ENCODE results near the gene PTAFR.

PTAFR gene

DNA sequence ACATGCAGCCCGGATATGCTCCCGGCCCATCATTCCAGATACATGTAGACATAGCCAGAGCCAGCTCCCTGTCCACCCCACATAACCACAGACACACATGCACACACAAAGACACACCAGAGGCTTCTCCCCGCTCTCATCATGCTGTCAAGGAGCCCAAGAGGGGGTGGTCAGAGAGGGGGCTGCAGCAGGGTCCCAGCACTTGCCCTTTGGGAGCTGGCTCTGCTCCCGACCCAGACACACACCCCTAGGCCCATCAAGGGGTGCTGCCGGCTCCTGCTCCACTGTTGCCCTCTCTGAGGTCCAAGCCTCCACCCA, 2.6 kb downstream of the PTAFR start:
- peak overlapping the region; percentile 28 for H3K4me3 ChIP-seq (ENCODE audit: low read depth, low read length)
- TF ChIP-seq, protein P1, sequence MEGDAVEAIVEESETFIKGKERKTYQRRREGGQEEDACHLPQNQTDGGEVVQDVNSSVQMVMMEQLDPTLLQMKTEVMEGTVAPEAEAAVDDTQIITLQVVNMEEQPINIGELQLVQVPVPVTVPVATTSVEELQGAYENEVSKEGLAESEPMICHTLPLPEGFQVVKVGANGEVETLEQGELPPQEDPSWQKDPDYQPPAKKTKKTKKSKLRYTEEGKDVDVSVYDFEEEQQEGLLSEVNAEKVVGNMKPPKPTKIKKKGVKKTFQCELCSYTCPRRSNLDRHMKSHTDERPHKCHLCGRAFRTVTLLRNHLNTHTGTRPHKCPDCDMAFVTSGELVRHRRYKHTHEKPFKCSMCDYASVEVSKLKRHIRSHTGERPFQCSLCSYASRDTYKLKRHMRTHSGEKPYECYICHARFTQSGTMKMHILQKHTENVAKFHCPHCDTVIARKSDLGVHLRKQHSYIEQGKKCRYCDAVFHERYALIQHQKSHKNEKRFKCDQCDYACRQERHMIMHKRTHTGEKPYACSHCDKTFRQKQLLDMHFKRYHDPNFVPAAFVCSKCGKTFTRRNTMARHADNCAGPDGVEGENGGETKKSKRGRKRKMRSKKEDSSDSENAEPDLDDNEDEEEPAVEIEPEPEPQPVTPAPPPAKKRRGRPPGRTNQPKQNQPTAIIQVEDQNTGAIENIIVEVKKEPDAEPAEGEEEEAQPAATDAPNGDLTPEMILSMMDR (IDR thresholded peaks at IDR 0.05; ENCODE audit: low read depth, low read length, missing control alignments): no peak
- no peak for DNase-seq (ENCODE audit: low read depth)

DNA sequence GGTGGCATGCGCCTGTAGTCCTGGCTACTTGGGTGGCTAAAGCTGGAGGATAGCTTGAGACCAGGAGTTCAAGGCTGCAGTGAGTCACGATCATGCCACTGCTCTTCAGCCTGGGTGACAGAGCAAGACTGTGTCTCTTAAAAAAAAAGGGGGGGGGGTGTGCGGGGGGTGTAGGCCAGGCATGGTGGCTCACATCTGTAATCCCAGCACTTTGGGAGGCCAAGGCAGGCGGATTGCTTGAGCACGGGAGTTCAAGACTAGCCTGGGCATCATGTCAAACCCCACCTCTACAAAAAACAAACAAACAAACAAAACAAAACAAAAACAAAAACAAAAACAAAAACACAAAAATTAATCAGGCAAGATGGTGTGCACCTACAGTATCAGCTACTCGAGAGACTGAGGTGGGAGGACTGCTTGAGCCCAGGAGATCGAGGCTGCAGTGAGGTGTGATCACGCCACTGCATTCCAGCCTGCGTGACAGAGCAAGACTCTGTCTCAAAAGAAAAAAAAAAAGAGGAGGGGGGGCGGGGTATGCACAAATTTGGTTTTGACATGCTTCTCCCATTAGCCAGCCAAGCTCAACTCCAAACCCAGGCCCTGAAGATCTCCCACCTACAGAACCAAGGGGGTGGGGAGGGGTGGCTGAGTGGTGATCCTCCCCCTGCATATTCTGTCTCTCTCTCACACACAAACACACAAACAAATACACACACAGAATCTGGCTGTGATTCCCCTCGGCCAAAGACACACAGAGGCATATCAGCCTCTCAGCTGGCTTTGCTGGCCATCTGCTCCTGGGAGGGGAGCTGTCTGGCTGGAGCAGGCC, 3.1 kb downstream of the PTAFR start:
- no peak for DNase-seq (ENCODE audit: low read depth)
- TF ChIP-seq, protein P1 (IDR thresholded peaks at IDR 0.05; ENCODE audit: low read depth, low read length, missing control alignments): no peak

DNA sequence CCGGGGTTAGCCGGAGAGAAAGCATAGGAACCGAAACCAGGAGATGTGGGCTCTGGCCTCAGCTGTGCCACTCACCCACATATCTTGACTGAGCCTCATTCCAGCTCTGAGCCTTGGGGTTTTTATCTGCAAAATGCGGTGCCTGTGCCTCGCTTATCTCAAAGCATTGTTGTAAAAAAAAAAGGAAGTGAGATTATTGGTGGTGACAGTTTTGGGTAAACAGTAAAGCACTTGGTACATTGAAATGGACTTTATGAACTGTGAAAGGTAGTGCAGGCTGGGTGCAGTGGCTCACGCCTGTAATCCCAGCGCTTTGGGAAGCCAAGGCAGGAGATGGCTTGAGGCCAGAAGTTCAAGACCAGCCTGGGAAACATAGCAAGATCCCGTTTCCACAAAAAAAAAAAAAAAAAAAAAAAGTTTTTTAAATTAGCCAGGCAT, 3.8 kb downstream of the PTAFR start:
- DNase-seq (ENCODE audit: low read depth): peak; percentile 94
- TF ChIP-seq, protein P1 (IDR thresholded peaks at IDR 0.05; ENCODE audit: low read depth, low read length, missing control alignments): no peak
- H3K4me3 ChIP-seq (ENCODE audit: low read depth, low read length): no peak overlapping the region

More for the DNA sequence above, 3.1 kb downstream of the PTAFR start:
- H3K4me3 ChIP-seq (ENCODE audit: low read depth, low read length): peak overlapping the region; percentile 28; the same call in 1 of the 2 replicates

DNA sequence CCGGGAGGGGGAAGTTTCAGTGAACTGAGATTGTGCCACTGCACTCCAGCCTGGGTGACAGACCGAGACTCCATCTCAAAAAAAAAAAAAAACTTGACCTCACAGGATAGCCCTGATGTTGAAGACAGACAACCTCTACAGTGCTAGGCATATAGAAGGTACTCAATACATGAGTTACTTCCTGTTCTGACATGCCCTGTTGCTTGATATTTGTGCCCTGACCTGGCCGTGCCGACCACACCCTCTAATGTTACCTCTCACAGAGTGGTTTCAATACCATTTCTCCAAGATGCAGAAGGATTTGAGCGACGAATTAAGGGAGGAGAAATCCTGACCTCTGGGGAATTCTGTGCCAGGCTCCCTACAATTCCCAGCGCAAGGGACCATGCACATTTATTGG, 5.2 kb downstream of the PTAFR start:
- TF ChIP-seq, protein P1 (IDR thresholded peaks at IDR 0.05; ENCODE audit: low read depth, low read length, missing control alignments): no peak
- H3K4me3 ChIP-seq (ENCODE audit: low read depth, low read length): no peak overlapping the region
- no peak for DNase-seq (ENCODE audit: low read depth)

DNA sequence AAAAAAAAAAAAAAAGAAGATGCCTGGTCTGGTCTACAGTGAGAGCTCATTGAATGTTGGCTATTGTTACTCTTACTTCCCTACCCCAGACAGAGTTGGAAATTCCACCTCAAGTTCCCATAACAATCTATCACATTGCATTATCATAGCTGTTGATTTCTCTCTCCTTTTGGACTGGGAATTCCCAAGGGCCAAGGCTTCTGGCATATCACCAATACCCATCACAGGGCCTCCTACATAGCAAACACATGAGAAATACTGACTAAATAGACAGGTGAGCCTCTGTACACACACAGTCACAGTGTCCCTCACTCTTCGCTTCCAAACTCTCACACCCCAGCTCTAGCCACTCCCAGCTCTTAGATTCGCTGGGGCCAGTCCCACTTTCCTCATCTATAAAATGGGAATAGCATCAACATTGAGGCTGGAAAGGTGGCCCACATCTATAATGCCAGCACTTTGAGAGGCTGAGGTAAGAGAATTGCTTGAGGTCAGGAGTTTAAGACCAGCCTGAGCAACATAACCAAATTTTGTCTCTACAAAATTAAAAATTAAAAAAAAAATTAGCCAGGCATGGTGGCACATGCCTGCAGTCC, 6.4 kb downstream of the PTAFR start:
- DNase-seq (ENCODE audit: low read depth): no peak
- TF ChIP-seq, protein P1 (IDR thresholded peaks at IDR 0.05; ENCODE audit: low read depth, low read length, missing control alignments): no peak
- no peak overlapping the region for H3K4me3 ChIP-seq (ENCODE audit: low read depth, low read length)

DNA sequence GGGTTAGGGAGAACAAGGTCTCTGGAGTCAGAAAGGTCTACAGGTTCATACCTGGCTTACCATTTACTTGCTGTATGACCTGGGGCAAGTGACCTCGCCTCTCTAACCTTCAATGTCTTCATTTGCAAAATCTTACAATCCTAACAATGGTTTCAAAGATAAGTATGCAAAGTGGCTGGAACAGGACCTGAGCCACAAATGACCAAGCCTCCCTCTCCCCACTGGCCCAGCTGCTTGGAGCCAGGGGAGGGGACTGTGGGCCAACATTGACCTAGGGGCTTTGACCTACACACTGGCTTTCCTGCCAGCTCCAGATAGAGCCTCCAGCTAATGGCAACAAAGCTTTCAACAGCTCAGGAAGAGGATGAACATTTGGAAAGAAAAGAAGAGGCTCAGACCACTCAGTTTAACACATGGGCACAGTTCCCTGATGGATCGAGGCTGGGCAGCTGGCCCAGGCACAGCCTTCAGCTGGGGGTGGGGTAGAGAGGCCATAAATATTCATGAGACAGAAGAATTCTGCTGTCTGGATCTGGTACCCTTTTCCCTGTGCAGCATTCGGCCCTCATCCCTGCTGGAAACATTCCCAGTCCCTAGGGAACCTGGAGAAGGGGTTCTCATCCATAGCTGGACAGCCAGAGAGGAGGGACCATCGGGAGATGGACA, 12.9 kb downstream of the PTAFR start:
- DNase-seq (ENCODE audit: low read depth): no peak
- TF ChIP-seq, protein P1 (IDR thresholded peaks at IDR 0.05; ENCODE audit: low read depth, low read length, missing control alignments): no peak
- H3K4me3 ChIP-seq (ENCODE audit: low read depth, low read length): no peak overlapping the region

All from GM12864 (cell line).